MM.1S (cell line): ENCODE results near the gene TNFSF13B.

Source experiments
- DNase-seq: peaks from one replicate; pipeline ENCODE4 v3.0.0-alpha.2; 2015
- H2AFZ ChIP-seq: fragments of 300-600 bp; sonication (generic); 2 replicates; pipeline ENCODE4 v1.6.0; 2016; ENCODE audit warnings: antibody characterized with exemption, low read length
- H3F3A ChIP-seq: fragments of 300-600 bp; sonication (generic); 2 replicates; pipeline ENCODE4 v1.6.1; 2016; ENCODE audit warnings: mild to moderate bottlenecking, antibody characterized with exemption, low read length, moderate library complexity, mixed read lengths; ENCODE audit not compliant: insufficient read depth
- H3K27ac ChIP-seq: fragments of 300-600 bp; sonication (generic); 2 replicates; pipeline ENCODE4 v1.5.1; 2016; ENCODE audit warnings: mild to moderate bottlenecking, low read length
- H3K27me3 ChIP-seq: fragments of 300-600 bp; sonication (generic); replicated peaks from 2 replicates; pipeline ENCODE4 v1.6.0; 2016; ENCODE audit warnings: low read length; ENCODE audit not compliant: insufficient read depth
- H3K36me3 ChIP-seq: fragments of 300-600 bp; sonication (generic); replicated peaks from 2 replicates; pipeline ENCODE4 v1.6.1; 2016; ENCODE audit warnings: mild to moderate bottlenecking, low read length, mixed read lengths; ENCODE audit not compliant: insufficient read depth
- H3K4me1 ChIP-seq: fragments of 300-600 bp; sonication (generic); 2 replicates; pipeline ENCODE4 v1.6.1; 2016; ENCODE audit warnings: low read length, mixed read lengths
- H3K4me2 ChIP-seq: fragments of 300-600 bp; sonication (generic); 2 replicates; pipeline ENCODE4 v1.6.0; 2016; ENCODE audit warnings: low read depth, low read length
- H3K4me3 ChIP-seq: fragments of 300-600 bp; sonication (generic); 2 replicates; pipeline ENCODE4 v1.5.1; 2016; ENCODE audit warnings: low read length, mixed read lengths
- H3K79me2 ChIP-seq: fragments of 300-600 bp; sonication (generic); 2 replicates; pipeline ENCODE4 v1.6.1; 2016; ENCODE audit warnings: mixed run types, low read length, mixed read lengths
- H3K9ac ChIP-seq: fragments of 300-600 bp; sonication (generic); 2 replicates; pipeline ENCODE4 v1.6.1; 2016; ENCODE audit warnings: low read length, mixed read lengths
- H3K9me2 ChIP-seq: fragments of 300-600 bp; sonication (generic); replicated peaks from 2 replicates; pipeline ENCODE4 v1.6.1; 2016; ENCODE audit warnings: mild to moderate bottlenecking, low read length, mixed read lengths; ENCODE audit not compliant: insufficient read depth
- H3K9me3 ChIP-seq: fragments of 300-600 bp; sonication (generic); replicated peaks from 2 replicates; pipeline ENCODE4 v1.6.1; 2016; ENCODE audit warnings: mild to moderate bottlenecking, low read length, mixed read lengths; ENCODE audit not compliant: insufficient read depth
- H4K20me1 ChIP-seq: fragments of 300-600 bp; sonication (generic); 2 replicates; pipeline ENCODE4 v1.6.1; 2016; ENCODE audit warnings: mild to moderate bottlenecking, low read length, moderate library complexity, mixed read lengths; ENCODE audit not compliant: insufficient read depth
- EZH2 ChIP-seq: fragments of 300-600 bp; sonication (generic); optimal IDR thresholded peaks from 2 replicates; pipeline ENCODE3; 2017; ENCODE audit warnings: low read depth, mild to moderate bottlenecking, antibody characterized with exemption, low read length, mixed read lengths
- EZH2phosphoT487 ChIP-seq: fragments of 300-600 bp; sonication (generic); IDR thresholded peaks from 2 replicates; pipeline ENCODE4 v1.6.1; 2018; ENCODE audit warnings: antibody characterized with exemption, low read length
- TF ChIP-seq, protein P1 (sequence below): fragments of 300-600 bp; sonication (generic); IDR thresholded peaks from 2 replicates; pipeline ENCODE4 v1.5.1; 2016; ENCODE audit warnings: antibody characterized with exemption, low read length, mixed read lengths

The TNFSF13B gene

GRCh38 chr13:108281901-108282300 is 12.4 kb downstream of the TNFSF13B start:
- Histone ChIP-seq H3K4me1 (no peaks in the 10 kb centered on the region), H4K20me1 (no peaks in the 10 kb centered on the region), H2AFZ (no peak overlapping the region), H3K9me2 (no peaks in the 10 kb centered on the region), H3K36me3 (no peaks in the 10 kb centered on the region), H3K27ac (no peak overlapping the region), H3K79me2 (no peaks in the 10 kb centered on the region), H3K9me3 (no peaks in the 10 kb centered on the region), H3K9ac (no peak overlapping the region), H3K4me2 (no peak overlapping the region), H3F3A (no peaks in the 10 kb centered on the region), H3K27me3 (no peaks in the 10 kb centered on the region), H3K4me3 (no peak overlapping the region)
- TF ChIP-seq EZH2phosphoT487 (no peak), EZH2 (no peak)
- TF ChIP-seq, protein P1, sequence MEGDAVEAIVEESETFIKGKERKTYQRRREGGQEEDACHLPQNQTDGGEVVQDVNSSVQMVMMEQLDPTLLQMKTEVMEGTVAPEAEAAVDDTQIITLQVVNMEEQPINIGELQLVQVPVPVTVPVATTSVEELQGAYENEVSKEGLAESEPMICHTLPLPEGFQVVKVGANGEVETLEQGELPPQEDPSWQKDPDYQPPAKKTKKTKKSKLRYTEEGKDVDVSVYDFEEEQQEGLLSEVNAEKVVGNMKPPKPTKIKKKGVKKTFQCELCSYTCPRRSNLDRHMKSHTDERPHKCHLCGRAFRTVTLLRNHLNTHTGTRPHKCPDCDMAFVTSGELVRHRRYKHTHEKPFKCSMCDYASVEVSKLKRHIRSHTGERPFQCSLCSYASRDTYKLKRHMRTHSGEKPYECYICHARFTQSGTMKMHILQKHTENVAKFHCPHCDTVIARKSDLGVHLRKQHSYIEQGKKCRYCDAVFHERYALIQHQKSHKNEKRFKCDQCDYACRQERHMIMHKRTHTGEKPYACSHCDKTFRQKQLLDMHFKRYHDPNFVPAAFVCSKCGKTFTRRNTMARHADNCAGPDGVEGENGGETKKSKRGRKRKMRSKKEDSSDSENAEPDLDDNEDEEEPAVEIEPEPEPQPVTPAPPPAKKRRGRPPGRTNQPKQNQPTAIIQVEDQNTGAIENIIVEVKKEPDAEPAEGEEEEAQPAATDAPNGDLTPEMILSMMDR = no peak
- no peak for DNase-seq

- no peaks in the 10 kb centered on the region for H3K4me1 ChIP-seq
- no peak overlapping the region for H3K9ac ChIP-seq
- H3K79me2 ChIP-seq = no peaks in the 10 kb centered on the region
- no peak overlapping the region for H3K27ac ChIP-seq
- H3K27me3 ChIP-seq = no peaks in the 10 kb centered on the region
- DNase-seq = no peak
- H3K4me2 ChIP-seq = no peak overlapping the region
- no peak overlapping the region for H3K4me3 ChIP-seq
- no peaks in the 10 kb centered on the region for H4K20me1 ChIP-seq
- H3K36me3 ChIP-seq = no peaks in the 10 kb centered on the region
- H2AFZ ChIP-seq = no peak overlapping the region
- H3K9me3 ChIP-seq = no peaks in the 10 kb centered on the region
- TF ChIP-seq EZH2 (no peak), EZH2phosphoT487 (no peak)
- TF ChIP-seq, protein P1 = no peak
- H3K9me2 ChIP-seq = no peaks in the 10 kb centered on the region
- H3F3A ChIP-seq = no peaks in the 10 kb centered on the region
Measured at GRCh38 chr13:108283110-108283509, 13.6 kb downstream of the TNFSF13B start.

DNA sequence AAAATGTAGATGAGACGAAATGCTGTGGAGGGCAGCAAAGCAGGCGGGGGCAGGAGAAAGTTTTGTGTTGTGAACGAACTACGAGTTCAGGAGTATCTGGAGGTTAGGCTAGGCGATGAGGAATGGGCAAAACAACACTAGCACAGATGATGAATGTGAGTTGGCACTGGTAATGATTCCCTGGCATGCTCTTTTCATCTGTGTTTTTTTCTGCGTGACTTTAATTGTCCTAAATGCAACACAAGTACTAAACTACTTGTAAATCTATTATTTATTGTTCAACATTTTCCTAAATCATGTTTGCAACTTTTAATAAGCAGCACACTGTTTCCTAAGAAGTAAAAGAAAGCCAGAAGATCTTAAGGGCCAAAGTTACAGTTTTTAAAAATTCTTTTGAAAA is 19.2 kb downstream of the TNFSF13B start:
- DNase-seq = no peak
- Histone ChIP-seq H4K20me1 (no peaks in the 10 kb centered on the region), H3K9me3 (no peaks in the 10 kb centered on the region), H3F3A (no peaks in the 10 kb centered on the region), H3K27me3 (no peaks in the 10 kb centered on the region), H3K36me3 (no peaks in the 10 kb centered on the region), H3K27ac (no peak overlapping the region), H3K9me2 (no peaks in the 10 kb centered on the region), H3K4me2 (no peak overlapping the region), H3K4me3 (no peak overlapping the region), H3K79me2 (no peaks in the 10 kb centered on the region), H3K4me1 (peaks cover 3% of the 10 kb centered on the region; the same call in 1 of the 2 replicates), H3K9ac (no peak overlapping the region), H2AFZ (no peak overlapping the region)
- TF ChIP-seq, protein P1 = no peak
- TF ChIP-seq EZH2phosphoT487 = no peak
- TF ChIP-seq EZH2 = no peak
